Panc1 (cell line): ENCODE measurements around the gene CDKN2D. TPM values are rescaled to one million over a fixed set of nuclear protein-coding genes. Genes with fewer than 3 reads are reported as not detected.

Experiments used
- ATAC-seq: fragments of 200-7000 bp; cut with Tn5 transposase; 2 replicates; pipeline ENCODE4 v1.9.1; 2020; ENCODE audit warnings: mild to moderate bottlenecking, moderate library complexity
- BruUV-seq: library from RNA; stranded (reverse); fragments of 400-500 nt; replicated peaks from 2 replicates; lab custom pipeline; 2021; lab: Mats Ljungman, UMichigan
- CTCF ChIA-PET: fragments of 300-600 bp; sonication (Branson Sonifier 250); formaldehyde crosslinking; loops from one replicate; lab custom pipeline; 2022; ENCODE audit warnings: antibody characterized with exemption; lab: Charles Lee
- POLR2A ChIA-PET: fragments of 300-600 bp; sonication (Branson Sonifier 250); formaldehyde crosslinking; loops from one replicate; lab custom pipeline; 2022; ENCODE audit warnings: antibody characterized with exemption; lab: Charles Lee
- DNase-seq: peaks from one replicate; pipeline ENCODE4 v3.0.0-alpha.2; 2010; ENCODE audit warnings: low read depth, low spot score
- H3K27ac ChIP-seq: 2 replicates; pipeline ENCODE4 v1.5.1; 2011; ENCODE audit warnings: mild to moderate bottlenecking, low read length, inconsistent platforms
- H3K27me3 ChIP-seq: fragments of 200-500 bp; sonication (Bioruptor generic); 2 replicates; pipeline ENCODE4 v1.6.0; 2014; ENCODE audit warnings: low read length, inconsistent platforms; ENCODE audit not compliant: control insufficient read depth, insufficient read depth
- H3K36me3 ChIP-seq: fragments of 200-500 bp; sonication (Bioruptor generic); 2 replicates; pipeline ENCODE4 v1.5.1; 2014; ENCODE audit warnings: inconsistent platforms, mild to moderate bottlenecking, low read length, moderate library complexity; ENCODE audit not compliant: control insufficient read depth, insufficient read depth
- H3K4me1 ChIP-seq: 2 replicates; pipeline ENCODE4 v1.5.1; 2011; ENCODE audit warnings: inconsistent platforms, mild to moderate bottlenecking, low read length, moderate library complexity; ENCODE audit not compliant: control insufficient read depth, insufficient read depth
- H3K4me3 ChIP-seq, 2 experiments: 2 replicates each; pipeline ENCODE4 v1.5.1; 2011 to 2012; ENCODE audit warnings: low read depth in 2 of 2, low read length in 2 of 2, mild to moderate bottlenecking in 2 of 2, inconsistent platforms in 1 of 2, moderate library complexity in 1 of 2
- H3K9me3 ChIP-seq: fragments of 200-500 bp; sonication (Bioruptor generic); 2 replicates; pipeline ENCODE4 v1.5.1; 2014; ENCODE audit warnings: low read depth, mild to moderate bottlenecking, inconsistent platforms, low read length, moderate library complexity; ENCODE audit not compliant: control insufficient read depth, insufficient read depth
- CTCF ChIP-seq: fragments of 450-650 bp; IDR thresholded peaks from 2 replicates; pipeline ENCODE4 v1.5.1; 2017; ENCODE audit warnings: mild to moderate bottlenecking
- POLR2AphosphoS5 ChIP-seq: IDR thresholded peaks from 2 replicates; pipeline ENCODE4 v1.6.1; 2012; ENCODE audit warnings: mild to moderate bottlenecking, low read depth, low read length, moderate library complexity
- REST ChIP-seq, 2 experiments: IDR thresholded peaks; 2 replicates each; pipeline ENCODE4 v1.6.1; 2011 to 2012; ENCODE audit warnings: low read depth in 2 of 2, control low read depth in 1 of 2, low read length in 1 of 2, mild to moderate bottlenecking in 1 of 2, moderate library complexity in 1 of 2; ENCODE audit not compliant: insufficient read depth in 1 of 2
- SIN3A ChIP-seq: IDR thresholded peaks from 2 replicates; pipeline ENCODE4 v1.6.1; 2012; ENCODE audit warnings: low read depth, mild to moderate bottlenecking, low read length, moderate library complexity, borderline replicate concordance; ENCODE audit not compliant: insufficient read depth
- TCF7L2 ChIP-seq: IDR thresholded peaks from 2 replicates; pipeline ENCODE4 v1.6.1; 2011; ENCODE audit warnings: mild to moderate bottlenecking, low read depth, low read length, inconsistent platforms
- in situ Hi-C: cut with HindIII; loops from 2 replicates; pipeline ENCODE4 v1.10.0; 2016; ENCODE audit warnings: low sequenced_read_pairs, low pct_unique_long_range_greater_than_20kb
- intact Hi-C: fragments of 100-400 bp; cut with micrococcal nuclease; formaldehyde crosslinking; loops from one replicate; pipeline ENCODE4 v1.10.0; 2022; ENCODE audit not compliant: unreplicated experiment
- total RNA-seq: library from RNA; stranded (reverse); gene quantifications from one replicate; pipeline ENCODE4 v1.2.1, GENCODE V29; 2021; ENCODE audit not compliant: unreplicated experiment

The CDKN2D gene
- total RNA-seq, 1 experiment from 2014 or later = 7.3 TPM

- in situ Hi-C loops (no loop called here), intact Hi-C loops (no loop called here)
- H3K4me1 ChIP-seq = no peaks in the 10 kb centered on the region
- H3K9me3 ChIP-seq = no peaks in the 10 kb centered on the region
- no peak overlapping the region for H3K4me3 ChIP-seq
- POLR2A ChIA-PET = no interaction called here
- no peak overlapping the region for H3K27ac ChIP-seq
- TF ChIP-seq POLR2AphosphoS5 (no peak), SIN3A (no peak), TCF7L2 (no peak), CTCF (no peak), REST (IDR thresholded peaks at IDR 0.05; ENCODE audit: insufficient read depth in 1 of 2, low read depth in 2 of 2, low read length in 1 of 2) (no peak)
- DNase-seq (no peak), ATAC-seq (no peak)
- H3K36me3 ChIP-seq = no peaks in the 10 kb centered on the region
- CTCF ChIA-PET = no interaction called here
- no TSS peak for BruUV-seq
- H3K27me3 ChIP-seq = no peaks in the 10 kb centered on the region
These were observed 46.7 kb upstream of the CDKN2D start for GRCh38 chr19:10615429-10616023.

- Histone ChIP-seq H3K4me3 (no peak overlapping the region), H3K27ac (no peak overlapping the region), H3K9me3 (no peaks in the 10 kb centered on the region), H3K4me1 (no peaks in the 10 kb centered on the region), H3K36me3 (no peaks in the 10 kb centered on the region), H3K27me3 (no peaks in the 10 kb centered on the region)
- CTCF ChIA-PET = no interaction called here
- no TSS peak for BruUV-seq
- TF ChIP-seq REST (IDR thresholded peaks at IDR 0.05; ENCODE audit: insufficient read depth in 1 of 2, low read depth in 2 of 2, low read length in 1 of 2) (no peak), SIN3A (no peak), CTCF (no peak), POLR2AphosphoS5 (no peak), TCF7L2 (no peak)
- POLR2A ChIA-PET = no interaction called here
- in situ Hi-C loops = no loop called here
- intact Hi-C loops = no loop called here
- ATAC-seq (no peak; the same call in 1 of the 2 replicates), DNase-seq (no peak)
These were observed 43.8 kb upstream of the CDKN2D start for GRCh38 chr19:10612499-10613119.
